WERI-Rb-1 (cell line): Measurements from ENCODE around the gene CEACAM5.

Experiments used
- DNase-seq: peaks from one replicate; pipeline ENCODE4 v3.0.0-alpha.2; 2020
- H3K27ac ChIP-seq: fragments of 250-450 bp; sonication (Bioruptor Pico); 2 replicates; pipeline ENCODE4 v1.5.1; 2020; ENCODE audit warnings: mild to moderate bottlenecking, moderate library complexity
- H3K27me3 ChIP-seq: fragments of 250-450 bp; sonication (Bioruptor Pico); 2 replicates; pipeline ENCODE4 v1.5.1; 2021; ENCODE audit warnings: mild to moderate bottlenecking, low read depth, moderate library complexity; ENCODE audit not compliant: insufficient read depth, severe bottlenecking
- H3K36me3 ChIP-seq: fragments of 250-450 bp; sonication (Bioruptor Pico); 2 replicates; pipeline ENCODE4 v1.5.1; 2020; ENCODE audit warnings: mild to moderate bottlenecking, moderate library complexity
- H3K4me3 ChIP-seq: 2 replicates; pipeline ENCODE4 v1.5.1; 2011; ENCODE audit warnings: low read depth, mild to moderate bottlenecking, control low read depth, low read length
- H3K9me3 ChIP-seq: fragments of 250-450 bp; sonication (Bioruptor Pico); 2 replicates; pipeline ENCODE4 v1.5.1; 2021; ENCODE audit warnings: mild to moderate bottlenecking, moderate library complexity; ENCODE audit not compliant: severe bottlenecking
- CTCF ChIP-seq: IDR thresholded peaks from 2 replicates; pipeline ENCODE4 v1.5.1; 2011; ENCODE audit warnings: low read depth, mild to moderate bottlenecking, control low read depth, inconsistent platforms, low read length

CEACAM5 gene

GRCh38 chr19:41701401-41702075 is 6.9 kb upstream of the CEACAM5 start:
- no peak overlapping the region for H3K27ac ChIP-seq
- no peaks in the 10 kb centered on the region for H3K36me3 ChIP-seq
- peak; percentile 68 for TF ChIP-seq CTCF
- H3K4me3 ChIP-seq, result no peak overlapping the region
- peak; percentile 30 for DNase-seq
- H3K27me3 ChIP-seq, result peaks cover 85% of the 10 kb centered on the region
- no peaks in the 10 kb centered on the region for H3K9me3 ChIP-seq

GRCh38 chr19:41702171-41702651 is 6.2 kb upstream of the CEACAM5 start:
- no peak for DNase-seq
- H3K9me3 ChIP-seq, result no peaks in the 10 kb centered on the region
- no peak for TF ChIP-seq CTCF
- H3K27ac ChIP-seq, result no peak overlapping the region
- H3K4me3 ChIP-seq, result no peak overlapping the region
- H3K36me3 ChIP-seq, result no peaks in the 10 kb centered on the region
- H3K27me3 ChIP-seq, result peaks cover 79% of the 10 kb centered on the region

GRCh38 chr19:41703602-41704293 is 4.7 kb upstream of the CEACAM5 start:
- H3K27me3 ChIP-seq, result peaks cover 80% of the 10 kb centered on the region
- no peak for DNase-seq
- no peak for TF ChIP-seq CTCF
- H3K9me3 ChIP-seq, result no peaks in the 10 kb centered on the region
- no peak overlapping the region for H3K27ac ChIP-seq
- H3K36me3 ChIP-seq, result no peaks in the 10 kb centered on the region
- no peak overlapping the region for H3K4me3 ChIP-seq

GRCh38 chr19:41705393-41706174 is 2.8 kb upstream of the CEACAM5 start:
- Histone ChIP-seq H3K36me3 (no peaks in the 10 kb centered on the region), H3K27ac (no peak overlapping the region), H3K27me3 (peaks cover 77% of the 10 kb centered on the region), H3K9me3 (no peaks in the 10 kb centered on the region), H3K4me3 (no peak overlapping the region)
- TF ChIP-seq CTCF, result no peak
- no peak for DNase-seq

GRCh38 chr19:41706741-41707501 is 1.5 kb upstream of the CEACAM5 start:
- Histone ChIP-seq H3K27me3 (peaks cover 79% of the 10 kb centered on the region), H3K4me3 (peak overlapping the region; percentile 23; the same call in 1 of the 2 replicates), H3K27ac (no peak overlapping the region), H3K36me3 (no peaks in the 10 kb centered on the region), H3K9me3 (no peaks in the 10 kb centered on the region)
- peak; percentile 71 for TF ChIP-seq CTCF
- DNase-seq, result peak; percentile 83
